Measurements from ENCODE around the gene HECTD3. TPM values are rescaled to one million over a fixed set of nuclear protein-coding genes. Genes with fewer than 3 reads are reported as not detected.

The HECTD3 gene
- total RNA-seq, 3 donors from 2014 or later (not counting 1 experiment from before 2014, with no cell fraction given): 56.6 to 67.4 (median 64.4) TPM

DNA sequence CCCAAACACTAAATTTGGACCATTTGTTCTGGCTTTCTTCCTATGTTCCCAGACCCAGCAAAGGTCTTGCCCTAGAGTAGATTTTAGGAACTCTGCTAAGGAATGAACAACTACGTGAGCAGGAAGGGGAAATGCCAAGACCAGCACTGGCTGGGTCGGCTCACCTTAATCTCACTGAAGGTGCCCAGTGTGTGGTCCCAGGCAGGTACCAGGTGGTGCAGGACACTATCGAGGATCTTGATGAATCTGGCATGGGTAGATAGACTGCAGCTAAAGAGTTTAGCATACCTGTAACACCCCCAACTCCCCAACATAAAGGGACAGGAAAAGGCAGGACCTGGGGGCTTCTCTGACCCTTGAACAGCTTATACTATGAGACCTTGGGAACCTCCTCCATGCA is 3.0 kb downstream of the HECTD3 start:
- H3K4me3 ChIP-seq (ENCODE audit: low read length): no peak overlapping the region
- Mint-ChIP-seq H3K4me3 (no peak overlapping the region), H3K27ac (no peak overlapping the region), H3K4me1 (peaks cover 34 to 47% of the 10 kb centered on the region in 2 donors), H3K27me3 (ENCODE audit: low read depth in 2 of 2) (no peaks in the 10 kb centered on the region), H3K9me3 (no peaks in the 10 kb centered on the region), H3K36me3 (no peaks in the 10 kb centered on the region)
- peaks cover 61% of the 10 kb centered on the region for H3K36me3 ChIP-seq (ENCODE audit: control insufficient read depth, insufficient read depth, low read length)
- no peaks in the 10 kb centered on the region for H3K9me3 ChIP-seq (ENCODE audit: control insufficient read depth, insufficient read depth, low read length)
- DNase-seq (no peak), ATAC-seq (no peak)
- 96% methylated on average over 3 of the region's 3 CpGs for WGBS (ENCODE audit: insufficient coverage)
- peaks cover 38% of the 10 kb centered on the region for H3K4me1 ChIP-seq (ENCODE audit: control insufficient read depth, insufficient read depth, low read length)
- TF ChIP-seq, protein P1, sequence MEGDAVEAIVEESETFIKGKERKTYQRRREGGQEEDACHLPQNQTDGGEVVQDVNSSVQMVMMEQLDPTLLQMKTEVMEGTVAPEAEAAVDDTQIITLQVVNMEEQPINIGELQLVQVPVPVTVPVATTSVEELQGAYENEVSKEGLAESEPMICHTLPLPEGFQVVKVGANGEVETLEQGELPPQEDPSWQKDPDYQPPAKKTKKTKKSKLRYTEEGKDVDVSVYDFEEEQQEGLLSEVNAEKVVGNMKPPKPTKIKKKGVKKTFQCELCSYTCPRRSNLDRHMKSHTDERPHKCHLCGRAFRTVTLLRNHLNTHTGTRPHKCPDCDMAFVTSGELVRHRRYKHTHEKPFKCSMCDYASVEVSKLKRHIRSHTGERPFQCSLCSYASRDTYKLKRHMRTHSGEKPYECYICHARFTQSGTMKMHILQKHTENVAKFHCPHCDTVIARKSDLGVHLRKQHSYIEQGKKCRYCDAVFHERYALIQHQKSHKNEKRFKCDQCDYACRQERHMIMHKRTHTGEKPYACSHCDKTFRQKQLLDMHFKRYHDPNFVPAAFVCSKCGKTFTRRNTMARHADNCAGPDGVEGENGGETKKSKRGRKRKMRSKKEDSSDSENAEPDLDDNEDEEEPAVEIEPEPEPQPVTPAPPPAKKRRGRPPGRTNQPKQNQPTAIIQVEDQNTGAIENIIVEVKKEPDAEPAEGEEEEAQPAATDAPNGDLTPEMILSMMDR (IDR thresholded peaks at IDR 0.05): no peak
- no peaks in the 10 kb centered on the region for H3K27me3 ChIP-seq (ENCODE audit: control insufficient read depth, insufficient read depth, low read length)
- H3K27ac ChIP-seq (ENCODE audit: low read length): no peak overlapping the region
- intact Hi-C loops (cut with micrococcal nuclease): no loop called here

- Mint-ChIP-seq H3K4me3 (no peak overlapping the region), H3K4me1 (peaks cover 29 to 40% of the 10 kb centered on the region in 2 donors), H3K9me3 (no peaks in the 10 kb centered on the region), H3K36me3 (no peaks in the 10 kb centered on the region), H3K27ac (no peak overlapping the region), H3K27me3 (ENCODE audit: low read depth in 2 of 2) (no peaks in the 10 kb centered on the region)
- intact Hi-C loops (cut with micrococcal nuclease): no loop called here
- H3K9me3 ChIP-seq (ENCODE audit: control insufficient read depth, insufficient read depth, low read length): no peaks in the 10 kb centered on the region
- peaks cover 30% of the 10 kb centered on the region for H3K4me1 ChIP-seq (ENCODE audit: control insufficient read depth, insufficient read depth, low read length)
- ATAC-seq (no peak), DNase-seq (no peak)
- H3K27ac ChIP-seq (ENCODE audit: low read length): no peak overlapping the region
- H3K27me3 ChIP-seq (ENCODE audit: control insufficient read depth, insufficient read depth, low read length): no peaks in the 10 kb centered on the region
- WGBS (ENCODE audit: insufficient coverage): 89% methylated on average over 11 of the region's 11 CpGs
- H3K36me3 ChIP-seq (ENCODE audit: control insufficient read depth, insufficient read depth, low read length): peaks cover 68% of the 10 kb centered on the region
- TF ChIP-seq, protein P1 (IDR thresholded peaks at IDR 0.05): no peak
- H3K4me3 ChIP-seq (ENCODE audit: low read length): no peak overlapping the region
Measured at GRCh38 chr1:45007311-45007710, 3.8 kb downstream of the HECTD3 start.

GRCh38 chr1:45005761-45006160 is 5.4 kb downstream of the HECTD3 start:
- Histone ChIP-seq H3K27ac (ENCODE audit: low read length) (no peak overlapping the region), H3K4me3 (ENCODE audit: low read length) (no peak overlapping the region), H3K27me3 (ENCODE audit: control insufficient read depth, insufficient read depth, low read length) (no peaks in the 10 kb centered on the region), H3K36me3 (ENCODE audit: control insufficient read depth, insufficient read depth, low read length) (peaks cover 69% of the 10 kb centered on the region), H3K9me3 (ENCODE audit: control insufficient read depth, insufficient read depth, low read length) (no peaks in the 10 kb centered on the region), H3K4me1 (ENCODE audit: control insufficient read depth, insufficient read depth, low read length) (peaks cover 18% of the 10 kb centered on the region)
- H3K27ac Mint-ChIP-seq: no peak overlapping the region
- no peaks in the 10 kb centered on the region for H3K9me3 Mint-ChIP-seq
- intact Hi-C loops (cut with micrococcal nuclease): no loop called here
- H3K4me3 Mint-ChIP-seq: no peak overlapping the region
- H3K4me1 Mint-ChIP-seq: peaks cover 19 to 30% of the 10 kb centered on the region in 2 donors
- no peaks in the 10 kb centered on the region for H3K27me3 Mint-ChIP-seq (ENCODE audit: low read depth in 2 of 2)
- DNase-seq (no peak), ATAC-seq (no peak)
- no peaks in the 10 kb centered on the region for H3K36me3 Mint-ChIP-seq
- WGBS (ENCODE audit: insufficient coverage): 97% methylated on average over 6 of the region's 6 CpGs
- TF ChIP-seq, protein P1 (IDR thresholded peaks at IDR 0.05): no peak

GRCh38 chr1:45004281-45004920 is 6.7 kb downstream of the HECTD3 start:
- Mint-ChIP-seq H3K36me3 (no peaks in the 10 kb centered on the region), H3K27me3 (ENCODE audit: low read depth in 2 of 2) (no peaks in the 10 kb centered on the region), H3K9me3 (no peaks in the 10 kb centered on the region), H3K27ac (no peak overlapping the region), H3K4me3 (no peak overlapping the region), H3K4me1 (peaks cover 14 to 23% of the 10 kb centered on the region in 2 donors)
- no peak for ATAC-seq
- WGBS (ENCODE audit: insufficient coverage): 98% methylated on average over 7 of the region's 7 CpGs
- no peak for DNase-seq
- intact Hi-C loops (cut with micrococcal nuclease): no loop called here
- Histone ChIP-seq H3K27ac (ENCODE audit: low read length) (no peak overlapping the region), H3K36me3 (ENCODE audit: control insufficient read depth, insufficient read depth, low read length) (peaks cover 69% of the 10 kb centered on the region), H3K4me1 (ENCODE audit: control insufficient read depth, insufficient read depth, low read length) (peaks cover 4% of the 10 kb centered on the region), H3K9me3 (ENCODE audit: control insufficient read depth, insufficient read depth, low read length) (no peaks in the 10 kb centered on the region), H3K27me3 (ENCODE audit: control insufficient read depth, insufficient read depth, low read length) (no peaks in the 10 kb centered on the region), H3K4me3 (ENCODE audit: low read length) (no peak overlapping the region)
- TF ChIP-seq, protein P1 (IDR thresholded peaks at IDR 0.05): no peak

Data from natural killer cell (primary cell).